Central memory CD8-positive, alpha-beta T cell (primary cell): ENCODE measurements around the gene PALLD.

Experiments used
- ATAC-seq: fragments of 150-1000 bp; cut with Tn5 transposase; replicated peaks from 2 replicates; pipeline ENCODE4 v1.10.0; 2022; ENCODE audit warnings: mild to moderate bottlenecking, moderate FRiP score, moderate number of reproducible peaks; ENCODE audit not compliant: poor library complexity, severe bottlenecking; ENCODE audit errors: extremely low read depth
- DNase-seq, 2 donors: peaks; one replicate each; pipeline ENCODE4 v3.0.0; 2021; ENCODE audit warnings: low spot score in 2 of 2
- H3K27ac Mint-ChIP-seq: one replicate; pipeline ENCODE4 v1.8.0; 2022; ENCODE audit warnings: low read depth, mild to moderate bottlenecking, moderate library complexity, mixed read lengths
- H3K27me3 Mint-ChIP-seq: one replicate; pipeline ENCODE4 v1.8.0; 2022; ENCODE audit warnings: mixed read lengths
- H3K36me3 Mint-ChIP-seq: one replicate; pipeline ENCODE4 v1.8.0; 2022; ENCODE audit warnings: mild to moderate bottlenecking, moderate library complexity, mixed read lengths; ENCODE audit not compliant: insufficient read depth
- H3K4me1 Mint-ChIP-seq: one replicate; pipeline ENCODE4 v1.8.0; 2022; ENCODE audit warnings: mixed read lengths
- H3K4me3 Mint-ChIP-seq: one replicate; pipeline ENCODE4 v1.8.0; 2022; ENCODE audit warnings: mild to moderate bottlenecking, moderate library complexity, mixed read lengths
- H3K9me3 Mint-ChIP-seq: one replicate; pipeline ENCODE4 v1.8.0; 2022; ENCODE audit warnings: mixed read lengths

Gene PALLD

DNA sequence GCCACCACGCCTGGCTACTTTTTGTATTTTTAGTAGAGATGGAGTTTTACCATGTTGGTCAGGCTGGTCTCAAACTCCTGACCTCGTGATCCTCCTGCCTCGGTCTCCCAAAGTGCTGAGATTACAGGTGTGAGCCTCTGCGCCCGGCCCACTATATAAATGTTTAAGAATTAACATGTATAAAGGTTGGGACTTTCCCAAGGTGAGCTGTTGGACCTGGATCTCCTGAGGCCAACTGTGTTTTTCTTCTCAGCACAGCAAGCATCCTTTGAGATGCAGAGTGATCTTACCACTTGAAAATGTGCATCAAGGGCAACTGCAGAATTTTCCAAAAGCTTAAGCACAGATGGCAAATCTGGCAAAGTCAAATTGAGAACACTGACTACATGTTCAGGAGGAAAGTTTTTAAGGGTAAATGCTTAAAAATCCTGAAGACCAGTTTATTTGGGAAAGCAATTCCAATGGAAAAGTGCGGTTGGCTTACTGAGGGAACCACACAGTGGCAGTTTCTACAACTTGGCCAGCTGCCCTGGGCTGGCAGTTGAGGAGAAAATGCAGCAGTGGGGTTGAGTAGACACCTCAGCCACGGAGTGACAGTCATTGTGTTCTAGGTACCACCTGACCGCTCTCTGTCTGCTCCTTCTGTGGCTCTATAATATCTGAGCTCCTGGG, 344.3 kb downstream of the PALLD start:
- ATAC-seq (no peak), DNase-seq (no peak)
- no peak overlapping the region for H3K4me3 Mint-ChIP-seq
- H3K36me3 Mint-ChIP-seq: no peaks in the 10 kb centered on the region
- no peaks in the 10 kb centered on the region for H3K4me1 Mint-ChIP-seq
- H3K27ac Mint-ChIP-seq: no peak overlapping the region
- H3K27me3 Mint-ChIP-seq: peaks cover 57% of the 10 kb centered on the region
- H3K9me3 Mint-ChIP-seq: no peaks in the 10 kb centered on the region

DNA sequence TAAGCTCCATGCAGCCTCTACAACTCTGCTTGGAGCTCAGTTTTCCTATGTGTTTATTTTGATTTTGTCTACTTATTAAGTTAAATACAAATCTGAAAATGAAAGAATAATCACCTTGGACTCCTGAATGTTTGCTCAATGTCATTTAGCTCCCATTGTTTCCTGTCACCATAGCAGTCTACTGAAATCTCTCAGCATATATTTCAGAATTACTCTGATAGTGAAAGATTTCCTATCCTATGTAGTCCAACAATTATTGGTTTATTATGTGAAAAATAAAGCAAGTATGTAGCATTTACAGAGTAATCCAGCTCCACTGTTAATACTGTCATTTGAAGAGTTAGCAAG, 344.8 kb downstream of the PALLD start:
- no peaks in the 10 kb centered on the region for H3K36me3 Mint-ChIP-seq
- H3K27ac Mint-ChIP-seq: no peak overlapping the region
- H3K4me3 Mint-ChIP-seq: no peak overlapping the region
- no peaks in the 10 kb centered on the region for H3K9me3 Mint-ChIP-seq
- H3K27me3 Mint-ChIP-seq: peaks cover 52% of the 10 kb centered on the region
- ATAC-seq: no peak
- H3K4me1 Mint-ChIP-seq: no peaks in the 10 kb centered on the region
- no peak for DNase-seq

DNA sequence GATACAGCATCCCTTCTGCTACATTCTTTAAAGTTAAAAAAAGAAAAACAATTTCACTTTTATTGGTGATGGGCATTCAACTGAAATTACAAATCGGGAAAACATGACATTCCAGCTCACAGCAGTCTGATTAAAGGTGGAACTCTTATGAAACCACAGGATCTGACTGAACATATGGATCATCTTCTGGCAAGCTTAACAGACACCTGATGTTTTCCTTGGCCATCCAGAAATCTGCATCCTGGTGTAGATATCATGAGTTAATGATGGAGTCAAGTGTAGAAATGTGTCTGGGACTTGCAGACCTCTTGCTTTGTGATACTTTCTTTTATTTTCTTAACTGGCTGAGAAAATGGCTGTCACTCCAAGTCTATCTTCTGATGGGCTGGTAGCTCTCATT, 345.3 kb downstream of the PALLD start:
- Mint-ChIP-seq H3K4me3 (no peak overlapping the region), H3K9me3 (no peaks in the 10 kb centered on the region), H3K4me1 (no peaks in the 10 kb centered on the region), H3K27me3 (peaks cover 46% of the 10 kb centered on the region), H3K36me3 (no peaks in the 10 kb centered on the region), H3K27ac (no peak overlapping the region)
- ATAC-seq (no peak), DNase-seq (no peak)

DNA sequence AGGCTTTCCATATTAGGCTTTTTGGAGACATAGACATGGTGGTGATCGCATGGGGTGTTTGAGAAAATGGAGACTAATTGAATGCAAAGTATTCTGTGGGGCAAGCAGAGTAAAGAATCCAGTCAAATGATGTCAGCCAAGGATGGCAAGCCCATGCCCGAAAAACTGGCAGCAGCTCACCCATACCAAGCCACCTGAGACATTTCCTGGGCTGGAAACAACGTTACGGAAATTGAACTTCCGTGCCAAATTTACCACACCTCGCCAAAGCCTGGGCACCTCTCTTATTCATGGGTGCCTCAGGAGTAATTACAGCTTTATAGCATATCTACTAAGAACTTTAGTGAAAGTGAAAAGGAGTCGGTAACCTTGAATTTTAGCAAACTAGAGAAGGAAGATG, 346.8 kb downstream of the PALLD start:
- DNase-seq (no peak), ATAC-seq (no peak)
- no peak overlapping the region for H3K27ac Mint-ChIP-seq
- no peaks in the 10 kb centered on the region for H3K9me3 Mint-ChIP-seq
- peaks cover 32% of the 10 kb centered on the region for H3K27me3 Mint-ChIP-seq
- H3K4me1 Mint-ChIP-seq: no peaks in the 10 kb centered on the region
- H3K4me3 Mint-ChIP-seq: no peak overlapping the region
- H3K36me3 Mint-ChIP-seq: no peaks in the 10 kb centered on the region

DNA sequence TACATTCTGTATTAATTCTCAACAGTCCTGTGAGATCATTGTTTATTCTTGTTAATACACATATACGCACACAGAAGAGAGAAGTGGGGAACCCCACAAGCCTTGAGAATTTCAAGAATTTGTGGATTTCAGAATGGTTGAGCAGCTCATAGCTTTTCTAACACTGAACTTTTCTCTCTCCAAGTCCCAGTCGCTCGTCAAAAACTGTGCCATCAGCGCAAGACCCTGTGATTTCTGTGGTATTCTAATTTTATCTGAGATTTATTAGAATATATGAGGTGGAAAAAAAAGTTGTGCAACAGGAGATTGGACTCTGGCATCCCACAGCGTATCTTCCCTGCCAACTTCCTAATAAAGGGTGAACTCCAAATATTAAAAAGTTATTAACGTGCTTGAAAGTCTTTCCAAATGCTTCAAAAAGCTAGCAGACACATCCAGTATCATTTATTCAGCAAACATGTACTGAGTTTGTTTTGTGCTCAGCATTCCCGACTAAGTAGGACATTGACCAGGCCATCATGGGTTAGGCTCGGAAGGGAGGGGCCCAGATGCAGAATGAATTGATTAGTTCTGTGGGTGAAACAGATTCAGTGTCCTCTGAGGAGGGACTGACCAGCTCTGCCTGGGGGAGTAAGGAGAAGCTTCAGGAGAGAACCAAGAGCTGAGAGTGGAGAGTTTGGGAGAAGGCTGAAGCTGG, 347.6 kb downstream of the PALLD start:
- Mint-ChIP-seq H3K9me3 (no peaks in the 10 kb centered on the region), H3K27ac (no peak overlapping the region), H3K4me3 (no peak overlapping the region), H3K36me3 (no peaks in the 10 kb centered on the region), H3K4me1 (no peaks in the 10 kb centered on the region), H3K27me3 (peaks cover 23% of the 10 kb centered on the region)
- DNase-seq: no peak
- ATAC-seq: no peak

DNA sequence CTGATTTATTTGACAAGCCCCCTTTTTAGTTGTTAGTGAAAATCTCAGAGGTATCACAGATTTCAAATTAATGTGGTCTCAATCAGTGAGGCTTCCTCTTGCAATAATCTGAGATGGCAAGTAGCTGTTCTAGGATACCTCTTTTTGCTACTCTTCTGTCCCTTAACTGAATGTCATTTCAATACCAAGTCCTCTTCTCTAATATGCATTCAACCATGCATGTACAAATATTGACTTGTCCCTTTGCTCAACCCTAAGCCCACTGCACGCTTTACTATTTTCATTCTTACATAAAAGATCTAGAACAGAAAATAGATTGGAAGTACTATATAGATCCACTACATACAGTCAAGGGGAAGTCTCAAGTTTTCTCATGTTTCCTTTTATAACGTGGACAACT, 349.0 kb downstream of the PALLD start:
- ATAC-seq (no peak), DNase-seq (no peak)
- H3K27me3 Mint-ChIP-seq: peaks cover 21% of the 10 kb centered on the region
- no peaks in the 10 kb centered on the region for H3K4me1 Mint-ChIP-seq
- no peak overlapping the region for H3K27ac Mint-ChIP-seq
- H3K4me3 Mint-ChIP-seq: no peak overlapping the region
- H3K36me3 Mint-ChIP-seq: no peaks in the 10 kb centered on the region
- H3K9me3 Mint-ChIP-seq: no peaks in the 10 kb centered on the region

DNA sequence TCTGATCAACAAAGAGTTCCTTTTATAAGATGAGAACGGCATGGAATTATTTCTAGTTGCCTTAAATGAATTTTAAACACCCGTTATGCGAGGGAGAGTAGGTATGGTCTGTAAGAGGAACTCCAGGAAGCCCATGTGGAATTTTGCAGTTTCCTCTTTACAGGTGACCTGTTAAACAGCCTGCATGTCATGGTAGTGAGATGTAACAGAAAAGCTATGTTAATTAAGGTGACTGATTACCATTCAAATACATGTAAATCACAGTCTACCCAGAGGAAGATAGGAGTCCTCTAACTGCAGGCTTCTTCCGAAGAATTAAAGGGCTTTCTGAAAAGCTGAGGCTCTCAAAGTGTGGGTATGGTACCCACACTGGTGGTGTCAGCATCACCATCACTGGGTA, 349.6 kb downstream of the PALLD start:
- DNase-seq (no peak), ATAC-seq (no peak)
- H3K4me1 Mint-ChIP-seq: no peaks in the 10 kb centered on the region
- peaks cover 21% of the 10 kb centered on the region for H3K27me3 Mint-ChIP-seq
- H3K4me3 Mint-ChIP-seq: no peak overlapping the region
- no peaks in the 10 kb centered on the region for H3K36me3 Mint-ChIP-seq
- H3K27ac Mint-ChIP-seq: no peak overlapping the region
- no peaks in the 10 kb centered on the region for H3K9me3 Mint-ChIP-seq

DNA sequence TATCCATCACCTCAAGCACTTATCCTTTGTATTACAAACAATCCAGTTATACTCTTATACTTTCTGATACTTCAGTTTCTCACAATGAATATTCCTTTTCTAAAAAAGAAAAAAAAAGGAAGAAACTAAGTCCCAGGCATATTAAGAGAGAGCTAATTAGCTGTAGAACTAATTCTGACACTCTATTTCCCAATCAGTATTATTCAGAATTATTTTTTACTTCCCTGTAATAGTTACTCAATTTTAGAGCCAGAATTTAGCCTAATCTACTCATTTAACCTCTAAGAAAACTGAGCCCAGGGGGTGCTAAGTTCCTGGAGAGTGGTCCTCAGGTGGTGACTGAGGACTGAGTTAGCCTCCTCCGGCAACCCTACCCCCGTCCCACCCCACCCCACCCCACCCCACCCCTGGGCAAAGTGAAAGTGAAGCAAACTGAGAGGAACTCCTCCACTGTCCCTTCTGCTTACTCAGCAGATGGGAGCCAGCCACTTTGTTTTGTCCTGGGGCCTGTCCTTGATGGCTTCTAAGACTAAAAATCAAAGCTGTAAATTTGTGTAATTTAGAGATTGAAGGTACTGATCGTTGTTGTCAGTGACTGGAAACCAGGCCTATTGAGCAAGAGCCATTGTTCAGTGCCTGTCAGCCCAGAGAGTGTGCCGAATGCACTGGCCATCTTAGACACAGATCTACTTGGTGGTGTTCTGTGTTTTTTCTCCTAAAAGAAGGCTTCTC, 351.1 kb downstream of the PALLD start:
- Mint-ChIP-seq H3K36me3 (no peaks in the 10 kb centered on the region), H3K4me3 (no peak overlapping the region), H3K27me3 (peaks cover 21% of the 10 kb centered on the region), H3K9me3 (no peaks in the 10 kb centered on the region), H3K27ac (no peak overlapping the region), H3K4me1 (no peaks in the 10 kb centered on the region)
- ATAC-seq: no peak
- DNase-seq: no peak

DNA sequence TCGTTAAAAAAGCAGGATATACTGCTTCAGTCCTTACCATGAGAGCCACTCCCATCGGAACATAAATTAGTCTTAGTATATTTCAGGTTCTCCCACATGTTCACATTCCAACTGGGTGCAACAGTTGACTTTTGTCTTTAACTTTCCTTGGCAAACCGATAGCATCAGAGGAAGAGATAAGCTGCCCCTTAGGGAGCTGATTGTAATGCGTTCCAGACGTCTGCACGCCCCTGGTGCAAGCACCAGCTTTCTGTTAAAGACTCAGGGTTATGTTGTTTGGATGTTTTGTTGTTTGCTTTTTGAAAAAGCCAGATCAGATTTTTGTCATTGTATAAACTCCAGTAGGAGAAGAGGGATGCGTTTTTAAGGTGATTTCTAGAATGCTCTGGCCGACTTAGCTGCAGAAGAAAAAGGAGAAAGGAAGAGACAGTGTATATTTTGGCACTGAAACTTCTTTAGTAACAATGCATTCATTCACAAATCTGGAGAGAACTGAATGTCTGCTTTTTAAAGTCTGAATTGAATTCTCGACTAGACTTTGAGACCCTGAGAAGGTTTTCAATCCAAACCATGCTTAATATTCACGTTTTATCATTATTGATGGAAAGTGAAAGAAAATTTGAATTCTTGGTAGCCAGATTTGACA, 352.3 kb downstream of the PALLD start:
- Mint-ChIP-seq H3K9me3 (no peaks in the 10 kb centered on the region), H3K4me1 (no peaks in the 10 kb centered on the region), H3K4me3 (no peak overlapping the region)

DNA sequence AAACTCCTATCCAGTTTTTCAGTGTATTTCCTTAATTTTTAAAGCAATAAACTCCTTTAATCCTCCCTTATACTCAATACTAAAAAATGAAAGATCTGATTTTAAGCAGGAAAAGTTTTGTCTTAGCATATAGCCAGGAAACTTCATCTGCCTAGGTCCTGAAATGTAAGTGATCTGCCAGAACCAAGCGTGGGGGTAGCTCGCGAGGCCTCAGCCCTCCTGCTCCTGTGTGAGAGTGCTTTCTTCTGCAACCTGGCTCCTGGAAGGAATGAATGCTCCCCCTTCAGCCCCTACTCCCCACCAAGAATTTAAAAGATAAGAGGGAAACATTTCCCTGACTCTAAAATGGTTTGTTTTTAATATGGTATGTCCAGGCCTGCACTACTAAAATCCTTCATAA, 353.1 kb downstream of the PALLD start:
- no peak overlapping the region for H3K27ac Mint-ChIP-seq
- peaks cover 3% of the 10 kb centered on the region for H3K27me3 Mint-ChIP-seq
- H3K36me3 Mint-ChIP-seq: no peaks in the 10 kb centered on the region
- H3K4me1 Mint-ChIP-seq: no peaks in the 10 kb centered on the region
- DNase-seq (no peak), ATAC-seq (no peak)
- no peaks in the 10 kb centered on the region for H3K9me3 Mint-ChIP-seq
- no peak overlapping the region for H3K4me3 Mint-ChIP-seq

More for the DNA sequence above, 352.3 kb downstream of the PALLD start:
- Mint-ChIP-seq H3K36me3 (no peaks in the 10 kb centered on the region), H3K27ac (no peak overlapping the region), H3K27me3 (peaks cover 10% of the 10 kb centered on the region)
- no peak for ATAC-seq
- no peak for DNase-seq

DNA sequence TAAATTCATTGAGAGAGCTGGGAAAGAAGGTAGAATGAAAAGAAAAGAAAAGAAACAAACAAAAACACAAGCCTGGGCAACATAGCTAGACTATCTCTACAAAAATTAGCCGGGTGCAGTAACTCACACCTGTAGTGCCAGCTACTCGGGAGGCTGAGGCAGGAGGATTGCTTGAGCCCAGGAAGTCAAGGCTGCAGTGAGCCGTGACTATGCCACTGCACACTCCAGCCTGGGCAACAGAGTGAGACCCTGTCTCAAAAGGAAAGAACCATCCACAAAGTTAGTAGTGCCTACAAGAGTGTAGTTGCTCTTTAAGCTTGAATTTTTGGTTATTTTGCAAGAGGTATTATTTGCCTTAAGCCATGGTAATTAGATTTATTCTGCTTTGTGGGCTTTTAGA, 355.5 kb downstream of the PALLD start:
- DNase-seq (no peak), ATAC-seq (no peak)
- Mint-ChIP-seq H3K27ac (no peak overlapping the region), H3K9me3 (no peaks in the 10 kb centered on the region), H3K4me3 (no peak overlapping the region), H3K4me1 (no peaks in the 10 kb centered on the region), H3K27me3 (no peaks in the 10 kb centered on the region), H3K36me3 (no peaks in the 10 kb centered on the region)

DNA sequence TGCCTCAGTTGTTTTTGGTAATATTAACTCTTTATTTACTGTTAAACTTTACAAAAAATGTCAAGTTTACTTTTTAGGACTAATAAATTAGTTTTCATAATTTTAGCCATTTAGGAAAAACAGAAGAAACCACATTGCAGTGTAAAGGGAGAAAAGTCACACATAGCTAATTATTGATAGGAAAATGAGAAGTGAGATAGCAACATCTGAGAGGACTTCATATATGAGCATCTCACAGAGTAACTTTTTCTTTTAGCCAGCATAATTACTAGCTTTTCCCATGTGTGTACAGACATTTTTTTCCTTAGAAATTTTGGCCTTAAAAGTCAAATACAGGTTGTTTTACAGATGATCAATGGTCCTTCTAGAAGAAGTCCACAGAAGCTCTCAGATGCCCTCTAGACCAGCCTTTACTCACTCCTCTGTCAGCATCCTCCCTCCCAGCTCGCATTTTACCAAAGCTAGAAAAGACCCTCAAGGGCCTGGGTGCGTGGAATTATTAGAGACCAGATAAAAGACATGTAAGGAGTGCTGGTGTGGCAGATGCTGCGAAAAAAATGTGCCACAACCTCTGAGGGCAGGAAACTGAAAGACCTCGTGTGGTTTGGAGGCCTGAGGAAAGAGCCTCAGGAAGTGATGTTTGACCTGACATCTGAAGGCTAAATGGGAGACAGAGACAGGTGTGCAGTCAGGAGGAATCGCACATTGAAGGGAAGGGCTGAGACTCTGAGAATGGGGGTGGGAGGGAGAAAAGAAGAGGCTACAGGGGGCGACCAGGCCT, 356.3 kb downstream of the PALLD start:
- H3K4me3 Mint-ChIP-seq: no peak overlapping the region
- no peaks in the 10 kb centered on the region for H3K9me3 Mint-ChIP-seq

More for the DNA sequence above, 356.3 kb downstream of the PALLD start:
- Mint-ChIP-seq H3K36me3 (no peaks in the 10 kb centered on the region), H3K27me3 (no peaks in the 10 kb centered on the region), H3K4me1 (no peaks in the 10 kb centered on the region), H3K27ac (no peak overlapping the region)
- ATAC-seq: no peak
- DNase-seq: no peak
